Measurements from ENCODE around the gene NKAPD1. TPM values are rescaled to one million over a fixed set of nuclear protein-coding genes. Genes with fewer than 3 reads are reported as not detected.

The NKAPD1 gene
- total RNA-seq, 1 donor = 30.7 TPM

DNA sequence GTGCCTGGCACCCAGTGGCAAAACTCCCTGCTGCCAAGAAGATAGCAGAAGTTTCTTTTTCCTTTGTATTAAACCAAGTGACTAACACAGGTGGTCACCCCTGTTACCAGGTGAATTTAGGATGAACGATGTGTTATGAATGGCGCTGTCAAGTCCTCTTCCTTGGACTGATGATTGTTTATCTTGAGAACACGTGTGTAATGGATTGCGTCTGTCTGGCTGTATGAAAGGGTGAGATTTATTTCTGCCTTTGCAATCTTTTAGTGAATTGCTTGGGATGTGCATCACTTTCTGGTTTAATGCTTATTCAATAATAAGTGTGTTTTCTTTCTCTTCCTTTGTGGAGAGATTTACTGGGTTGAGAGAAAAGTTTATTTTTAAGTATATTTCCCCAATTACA is 49.0 kb downstream of the NKAPD1 start:
- H3K4me3 ChIP-seq (ENCODE audit: low read depth, low read length) = no peak overlapping the region
- no peak for DNase-seq (ENCODE audit: low read depth)
- no peak for TF ChIP-seq CTCF (IDR thresholded peaks at IDR 0.05; ENCODE audit: insufficient read depth, low read depth, low read length)

DNA sequence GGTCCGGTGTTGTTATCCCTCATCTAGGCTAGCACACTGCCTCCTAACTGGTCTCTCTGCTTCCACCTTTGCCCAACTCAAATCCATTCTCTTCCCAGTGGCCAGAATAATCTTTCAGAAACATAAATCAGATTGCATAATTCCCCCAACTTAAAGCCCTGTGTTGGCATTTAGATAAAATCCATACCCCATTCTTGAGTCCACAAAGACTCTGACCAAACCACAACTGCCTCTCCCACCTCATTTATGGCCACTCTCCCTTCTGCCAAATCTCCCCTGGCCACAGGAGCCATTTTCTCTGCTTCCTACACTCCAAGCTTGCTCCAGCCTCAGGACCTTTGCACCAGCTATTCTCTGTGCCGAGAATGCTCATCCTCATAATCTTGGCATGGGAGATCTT is 53.0 kb downstream of the NKAPD1 start:
- peak; percentile 73 for DNase-seq (ENCODE audit: low read depth)
- no peak overlapping the region for H3K4me3 ChIP-seq (ENCODE audit: low read depth, low read length)
- no peak for TF ChIP-seq CTCF (IDR thresholded peaks at IDR 0.05; ENCODE audit: insufficient read depth, low read depth, low read length)

DNA sequence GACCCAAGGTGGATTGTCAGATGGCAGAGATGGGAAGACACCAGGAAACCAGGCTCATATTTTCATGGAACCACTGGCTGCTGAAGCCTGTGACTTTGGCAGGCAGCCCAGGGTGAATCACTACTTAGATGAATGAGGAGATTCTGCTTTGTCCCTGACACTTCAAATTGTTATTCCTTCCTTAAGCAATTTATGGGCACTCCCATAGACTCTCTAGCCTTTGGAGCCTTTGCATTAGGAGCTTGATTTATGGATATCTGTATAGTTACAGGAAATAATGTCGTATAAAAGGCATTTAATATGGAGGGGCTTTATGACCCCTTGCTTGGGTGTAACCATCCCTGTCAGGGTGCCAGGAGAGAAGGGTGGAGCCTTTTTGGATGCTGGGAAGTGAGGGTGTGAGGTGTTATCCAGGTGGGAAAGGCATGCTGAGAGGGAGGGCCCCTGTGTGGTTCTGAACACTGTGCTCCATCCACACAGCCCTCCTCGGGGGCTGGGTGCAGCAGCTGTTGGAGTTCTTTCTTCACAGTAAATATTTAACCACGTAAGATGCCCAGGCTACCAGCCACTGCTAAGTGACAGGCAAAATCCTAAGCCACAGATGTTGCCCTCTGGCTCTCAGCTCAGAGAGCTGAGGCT is 54.5 kb downstream of the NKAPD1 start:
- TF ChIP-seq CTCF (IDR thresholded peaks at IDR 0.05; ENCODE audit: insufficient read depth, low read depth, low read length) = no peak
- peak; percentile 84 for DNase-seq (ENCODE audit: low read depth)
- no peak overlapping the region for H3K4me3 ChIP-seq (ENCODE audit: low read depth, low read length)

GRCh38 chr11:112129656-112130055 is 55.6 kb downstream of the NKAPD1 start:
- H3K4me3 ChIP-seq (ENCODE audit: low read depth, low read length) = no peak overlapping the region
- DNase-seq (ENCODE audit: low read depth) = no peak
- no peak for TF ChIP-seq CTCF (IDR thresholded peaks at IDR 0.05; ENCODE audit: insufficient read depth, low read depth, low read length)

GRCh38 chr11:112132737-112133136 is 58.6 kb downstream of the NKAPD1 start:
- no peak overlapping the region for H3K4me3 ChIP-seq (ENCODE audit: low read depth, low read length)
- no peak for DNase-seq (ENCODE audit: low read depth)
- no peak for TF ChIP-seq CTCF (IDR thresholded peaks at IDR 0.05; ENCODE audit: insufficient read depth, low read depth, low read length)

GRCh38 chr11:112134473-112134872 is 60.4 kb downstream of the NKAPD1 start:
- no peak for DNase-seq (ENCODE audit: low read depth)
- no peak for TF ChIP-seq CTCF (IDR thresholded peaks at IDR 0.05; ENCODE audit: insufficient read depth, low read depth, low read length)
- H3K4me3 ChIP-seq (ENCODE audit: low read depth, low read length) = no peak overlapping the region

Small RNA genes within 50 kb of the gene (small RNA-seq; reads per million reads assigned to genes)
- gene AP000907.3 = not detected
- not detected for gene RNU6-893P

Other genes starting within 250 kb of the NKAPD1 start
- gene ALG9, start 202.7 kb upstream of the NKAPD1 start, total RNA-seq = 35.8 and 49.7 TPM in 2 replicates
- gene FDXACB1, start 195.1 kb upstream of the NKAPD1 start, total RNA-seq = 2.3 and 4.3 TPM in 2 replicates
- gene CFAP68, start 194.8 kb upstream of the NKAPD1 start, total RNA-seq = 4.3 and 7.7 TPM in 2 replicates
- 11.0 and 20.7 TPM in 2 replicates for gene CRYAB, start 162.5 kb upstream of the NKAPD1 start, total RNA-seq
- 0.43 and 0.64 TPM in 2 replicates for gene HSPB2, start 161.6 kb upstream of the NKAPD1 start, total RNA-seq
- 0.32 and 0.86 TPM in 2 replicates for gene C11orf52, start 155.4 kb upstream of the NKAPD1 start, total RNA-seq
- gene DIXDC1, start 137.0 kb upstream of the NKAPD1 start, total RNA-seq = 27.1 and 30.2 TPM in 2 replicates
- 49.6 and 56.6 TPM in 2 replicates for gene DLAT, start 48.9 kb upstream of the NKAPD1 start, total RNA-seq
- 1.3 and 2.6 TPM in 2 replicates for gene PIH1D2, start 282 bp upstream of the NKAPD1 start, total RNA-seq
- 57.0 and 64.3 TPM in 2 replicates for gene TIMM8B, start 12.5 kb downstream of the NKAPD1 start, total RNA-seq
- 121 and 140 TPM in 2 replicates for gene SDHD, start 12.6 kb downstream of the NKAPD1 start, total RNA-seq
- 1.6 and 2.2 TPM in 2 replicates for gene IL18, start 89.8 kb downstream of the NKAPD1 start, total RNA-seq
- gene TEX12, start 93.1 kb downstream of the NKAPD1 start, total RNA-seq = 0.32 TPM in 1 of 2 replicates, not detected in the other
- gene BCO2, start 101.2 kb downstream of the NKAPD1 start, total RNA-seq = 0.97 and 3.0 TPM in 2 replicates
- 59.9 and 67.8 TPM in 2 replicates for gene PTS, start 152.1 kb downstream of the NKAPD1 start, total RNA-seq
- not detected in 2 replicates for gene PLET1, start 186.6 kb downstream of the NKAPD1 start, total RNA-seq

Data from fibroblast of villous mesenchyme (primary cell).